ENCODE data around the gene SCUBE1. TPM values are rescaled to one million over a fixed set of nuclear protein-coding genes. Genes with fewer than 3 reads are reported as not detected.

SCUBE1 gene
- total and polyA plus RNA-seq, 2 of the 8 experiments (the other 6 are each of a cell fraction or from before 2014, with no cell fraction given) = 2.3 to 4.9 TPM

DNA sequence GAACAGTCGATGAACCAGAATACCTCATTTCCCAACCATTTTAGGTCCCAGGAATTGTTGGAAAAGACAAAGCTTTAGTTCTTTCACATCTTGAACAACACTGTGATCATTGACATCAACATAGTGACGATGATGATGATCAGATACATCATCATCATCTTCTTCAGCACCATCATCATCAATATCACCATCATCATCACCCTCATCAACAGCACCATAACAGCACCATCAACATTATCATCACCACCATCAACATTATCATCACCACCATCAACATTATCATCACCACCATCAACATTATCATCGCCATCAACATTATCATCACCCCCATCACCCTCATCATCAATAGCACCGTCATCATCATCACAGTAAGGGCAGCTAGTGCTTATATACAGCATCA is 8.8 kb downstream of the SCUBE1 start (continued):
- no peak for TF ChIP-seq GTF2F1 (IDR thresholded peaks at IDR 0.05; ENCODE audit: borderline replicate concordance, low read depth, low read length)
- no peak for TF ChIP-seq KDM4A (IDR thresholded peaks at IDR 0.05; ENCODE audit: low read depth, low read length, severe bottlenecking)
- no peak for TF ChIP-seq HDAC2 (IDR thresholded peaks at IDR 0.05; ENCODE audit: borderline replicate concordance in 1 of 2, low read depth in 2 of 2, low read length in 2 of 2)
- no peak for TF ChIP-seq TAF7 (optimal IDR thresholded peaks at IDR 0.05; ENCODE audit: borderline replicate concordance, low read depth, low read length)
- no peak for TF ChIP-seq RNF2 (IDR thresholded peaks at IDR 0.05; ENCODE audit: borderline replicate concordance, low read depth, low read length, missing control alignments, poor library complexity, severe bottlenecking)
- TF ChIP-seq TCF12 (IDR thresholded peaks at IDR 0.05; ENCODE audit: low read depth, low read length) = no peak
